ENCODE data around the gene ZNF385A.

- TF ChIP-seq CTCF (IDR thresholded peaks at IDR 0.05; ENCODE audit: low read length) (no peak), EZH2 (IDR thresholded peaks at IDR 0.05; ENCODE audit: borderline replicate concordance, low read length) (no peak)
Observed at GRCh38 chr12:54337280-54337842, 47.2 kb downstream of the ZNF385A start.
